Measurements from ENCODE around the gene BCL3. TPM values are rescaled to one million over a fixed set of nuclear protein-coding genes. Genes with fewer than 3 reads are reported as not detected.

BCL3 gene
- total RNA-seq, 1 experiment from 2014 or later, result 2.2 TPM

DNA sequence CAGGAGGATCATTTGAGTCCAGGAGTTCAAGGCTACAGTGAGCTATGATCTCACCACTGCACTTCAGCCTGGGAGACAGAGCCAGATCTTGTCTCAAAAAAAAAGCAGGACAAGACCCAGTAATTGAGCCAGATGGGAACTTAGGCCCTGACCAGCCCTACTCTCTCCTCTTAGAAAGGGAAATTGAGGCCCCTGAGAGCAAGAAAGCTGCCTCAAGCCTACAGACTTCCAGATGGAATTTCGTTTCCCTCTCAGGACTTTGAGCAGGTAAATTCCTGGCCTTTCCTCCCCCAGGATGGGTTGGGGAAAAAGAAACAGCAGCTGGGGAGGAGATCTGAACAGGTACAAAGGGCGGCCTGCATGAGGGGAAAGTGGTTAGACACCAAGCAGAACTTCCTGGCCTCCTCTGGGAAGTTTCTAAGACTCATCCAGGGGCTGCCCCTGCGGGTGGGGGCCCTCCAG lies 3.6 kb upstream of the BCL3 start:
- H3K9ac ChIP-seq (ENCODE audit: extremely low read depth, insufficient read length, low read length), result no peak overlapping the region
- no CpG with 5 or more reads among the region's 3 CpGs for WGBS (ENCODE audit: extremely low coverage, insufficient read length, low lambda C conversion rate)
- peaks cover 58% of the 10 kb centered on the region for H3K27me3 Mint-ChIP-seq (ENCODE audit: low read depth)
- no peak overlapping the region for H3K4ac ChIP-seq (ENCODE audit: low read depth, low read length)
- H3K18ac ChIP-seq (ENCODE audit: insufficient read length, low read depth, low read length), result no peak overlapping the region
- H4K91ac ChIP-seq (ENCODE audit: insufficient read length, low read depth, low read length), result no peak overlapping the region
- H3T11ph ChIP-seq (ENCODE audit: low read length), result no peak overlapping the region
- H2BK120ac ChIP-seq (ENCODE audit: low read depth, low read length, poor library complexity, severe bottlenecking), result no peak overlapping the region
- H3K79me2 ChIP-seq (ENCODE audit: insufficient read depth, low read length), result no peaks in the 10 kb centered on the region
- H2BK12ac ChIP-seq (ENCODE audit: insufficient read length, low read depth, low read length), result no peak overlapping the region
- peaks cover 5% of the 10 kb centered on the region for H3K23me2 ChIP-seq (ENCODE audit: insufficient read length, low read depth, low read length, poor library complexity, severe bottlenecking)
- H3K79me1 ChIP-seq (ENCODE audit: insufficient read depth, low read depth, low read length, poor library complexity, severe bottlenecking), result no peaks in the 10 kb centered on the region
- no peak overlapping the region for H2AFZ ChIP-seq (ENCODE audit: low read length)
- no peaks in the 10 kb centered on the region for H3K36me3 Mint-ChIP-seq (ENCODE audit: insufficient read depth in 1 of 3, low read depth in 3 of 3)
- no peaks in the 10 kb centered on the region; the same call in 1 of the 2 replicates for H3K4me1 ChIP-seq (ENCODE audit: insufficient read depth, low read length)
- H4K5ac ChIP-seq (ENCODE audit: insufficient read length, low read depth, low read length), result no peak overlapping the region
- no peak overlapping the region for H3K27ac ChIP-seq (ENCODE audit: insufficient read length, low read depth, low read length)
- no peak overlapping the region for H4K8ac ChIP-seq (replicated peaks; ENCODE audit: insufficient read length, low read depth, low read length)
- no peaks in the 10 kb centered on the region; a peak in 2 of 5 replicates for H3K9me3 Mint-ChIP-seq
- H4K20me1 ChIP-seq (ENCODE audit: control insufficient read depth, insufficient read depth, insufficient read length), result no peaks in the 10 kb centered on the region
- H2AK5ac ChIP-seq (ENCODE audit: insufficient read length, low read length), result no peak overlapping the region
- peaks cover 30% of the 10 kb centered on the region for H3K27me3 ChIP-seq (ENCODE audit: insufficient read depth, low read length)
- no peak overlapping the region for H3K27ac Mint-ChIP-seq
- H3K4me1 Mint-ChIP-seq, result peaks cover 5 to 33% of the 10 kb centered on the region in 2 experiments
- no peak overlapping the region for H3K14ac ChIP-seq (ENCODE audit: insufficient read depth, low read length)
- no peak overlapping the region for H2BK5ac ChIP-seq (ENCODE audit: insufficient read length, low read length)
- DNase-seq, result no peak
- no peak overlapping the region for H2BK20ac ChIP-seq (ENCODE audit: low read depth, low read length, poor library complexity, severe bottlenecking)
- H3K9me3 ChIP-seq (ENCODE audit: control insufficient read depth, low read depth, low read length), result no peaks in the 10 kb centered on the region
- no peak overlapping the region for H3K56ac ChIP-seq (ENCODE audit: insufficient read length, low read depth, low read length)
- no peak overlapping the region for H3K4me2 ChIP-seq (ENCODE audit: insufficient read depth, insufficient read length, low read length)
- TF ChIP-seq, protein P1, sequence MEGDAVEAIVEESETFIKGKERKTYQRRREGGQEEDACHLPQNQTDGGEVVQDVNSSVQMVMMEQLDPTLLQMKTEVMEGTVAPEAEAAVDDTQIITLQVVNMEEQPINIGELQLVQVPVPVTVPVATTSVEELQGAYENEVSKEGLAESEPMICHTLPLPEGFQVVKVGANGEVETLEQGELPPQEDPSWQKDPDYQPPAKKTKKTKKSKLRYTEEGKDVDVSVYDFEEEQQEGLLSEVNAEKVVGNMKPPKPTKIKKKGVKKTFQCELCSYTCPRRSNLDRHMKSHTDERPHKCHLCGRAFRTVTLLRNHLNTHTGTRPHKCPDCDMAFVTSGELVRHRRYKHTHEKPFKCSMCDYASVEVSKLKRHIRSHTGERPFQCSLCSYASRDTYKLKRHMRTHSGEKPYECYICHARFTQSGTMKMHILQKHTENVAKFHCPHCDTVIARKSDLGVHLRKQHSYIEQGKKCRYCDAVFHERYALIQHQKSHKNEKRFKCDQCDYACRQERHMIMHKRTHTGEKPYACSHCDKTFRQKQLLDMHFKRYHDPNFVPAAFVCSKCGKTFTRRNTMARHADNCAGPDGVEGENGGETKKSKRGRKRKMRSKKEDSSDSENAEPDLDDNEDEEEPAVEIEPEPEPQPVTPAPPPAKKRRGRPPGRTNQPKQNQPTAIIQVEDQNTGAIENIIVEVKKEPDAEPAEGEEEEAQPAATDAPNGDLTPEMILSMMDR (conservative IDR thresholded peaks at IDR 0.05), result no peak
- H3K23ac ChIP-seq (ENCODE audit: insufficient read length, low read depth, low read length), result no peak overlapping the region
- H2BK15ac ChIP-seq (ENCODE audit: low read depth, low read length), result no peak overlapping the region
- no peak overlapping the region for H3K4me3 Mint-ChIP-seq

All from H9 (cell line).